GM23248 (cell line): ENCODE results near the gene MSRB2. TPM values are rescaled to one million over a fixed set of nuclear protein-coding genes. Genes with fewer than 3 reads are reported as not detected.

Experiments
- DNase-seq: peaks from one replicate; pipeline ENCODE4 v3.0.0-alpha.2; 2015
- H2AFZ ChIP-seq: fragments of 200-600 bp; sonication (generic); 2 replicates; pipeline ENCODE4 v1.6.1; 2016; ENCODE audit warnings: antibody characterized with exemption
- H3F3A ChIP-seq: fragments of 200-600 bp; sonication (generic); 2 replicates; pipeline ENCODE4 v1.6.1; 2016; ENCODE audit warnings: mild to moderate bottlenecking, antibody characterized with exemption, mixed run types; ENCODE audit not compliant: insufficient read depth
- H3K27ac ChIP-seq: fragments of 200-600 bp; sonication (generic); 2 replicates; pipeline ENCODE4 v1.5.1; 2016; ENCODE audit warnings: mild to moderate bottlenecking
- H3K27me3 ChIP-seq: fragments of 200-600 bp; sonication (generic); replicated peaks from 2 replicates; pipeline ENCODE4 v1.6.1; 2016; ENCODE audit warnings: mild to moderate bottlenecking; ENCODE audit not compliant: insufficient read depth
- H3K36me3 ChIP-seq: fragments of 200-600 bp; sonication (generic); 2 replicates; pipeline ENCODE4 v1.6.1; 2016; ENCODE audit warnings: low read depth, mild to moderate bottlenecking
- H3K4me1 ChIP-seq: fragments of 200-600 bp; sonication (generic); 2 replicates; pipeline ENCODE4 v1.6.1; 2016; ENCODE audit warnings: mild to moderate bottlenecking; ENCODE audit not compliant: insufficient read depth
- H3K4me2 ChIP-seq: fragments of 200-600 bp; sonication (generic); one replicate; pipeline ENCODE4 v1.6.1; 2016; ENCODE audit warnings: mild to moderate bottlenecking; ENCODE audit not compliant: unreplicated experiment
- H3K4me3 ChIP-seq: fragments of 200-600 bp; sonication (generic); 2 replicates; pipeline ENCODE4 v1.5.1; 2016; ENCODE audit warnings: mild to moderate bottlenecking
- H3K79me2 ChIP-seq: fragments of 200-600 bp; sonication (generic); 2 replicates; pipeline ENCODE4 v1.6.1; 2016; ENCODE audit warnings: mild to moderate bottlenecking; ENCODE audit not compliant: insufficient read depth
- H3K9ac ChIP-seq: fragments of 200-600 bp; sonication (generic); 2 replicates; pipeline ENCODE4 v1.6.1; 2016; ENCODE audit warnings: mild to moderate bottlenecking
- H3K9me2 ChIP-seq: fragments of 200-600 bp; sonication (generic); 2 replicates; pipeline ENCODE4 v1.6.1; 2016; ENCODE audit warnings: mixed run types, mild to moderate bottlenecking, moderate library complexity; ENCODE audit not compliant: insufficient read depth
- H3K9me3 ChIP-seq: fragments of 200-600 bp; sonication (generic); one replicate; pipeline ENCODE4 v1.6.1; 2017; ENCODE audit warnings: low read depth
- H4K20me1 ChIP-seq: fragments of 200-600 bp; sonication (generic); 2 replicates; pipeline ENCODE4 v1.6.0; 2016; ENCODE audit not compliant: insufficient read depth
- EZH2 ChIP-seq: fragments of 200-600 bp; sonication (generic); IDR thresholded peaks from 2 replicates; pipeline ENCODE4 v1.6.1; 2018; ENCODE audit warnings: antibody characterized with exemption, mild to moderate bottlenecking; ENCODE audit not compliant: insufficient read depth, poor library complexity, severe bottlenecking
- EZH2phosphoT487 ChIP-seq: fragments of 200-600 bp; sonication (generic); IDR thresholded peaks from 2 replicates; pipeline ENCODE4 v1.6.1; 2018; ENCODE audit warnings: antibody characterized with exemption, moderate library complexity, mild to moderate bottlenecking, low read depth; ENCODE audit not compliant: insufficient read depth
- WGBS, 2 experiments: methylation state at CpG; one replicate each; pipeline ENCODE4 v1.1.6; 2015 to 2017; ENCODE audit warnings: low lambda C conversion rate in 2 of 2, low coverage in 1 of 2; ENCODE audit errors: missing lambda C conversion rate in 2 of 2; 5-methylcytosine and 5-hydroxymethylcytosine counted together
- in situ Hi-C: fragments of 300-500 bp; cut with MboI; formaldehyde crosslinking; loops from 2 replicates; pipeline ENCODE4 v1.15.0; 2020
- polyA plus RNA-seq: library from polyadenylated mRNA; unstranded; fragments of >200 nt; fragmentation: Nextera tagmentation; extraction: Ambion mirVana; gene quantifications from 2 replicates; pipeline ENCODE4 v1.2.1, GENCODE V29; 2016
- small RNA-seq: library from RNA; depleted of rRNA; stranded (forward); fragments of <200 nt; gene quantifications from one replicate; pipeline ENCODE3, GENCODE V24; 2014; ENCODE audit warnings: low read depth, low replicate concordance
- total RNA-seq: library from RNA; depleted of rRNA; stranded (reverse); fragments of >200 nt; shearing (Covaris generic); gene quantifications from 2 replicates; pipeline ENCODE4 v1.2.3, GENCODE V29; 2014; rRNA removed

The MSRB2 gene
- total and polyA plus RNA-seq, 2 experiments from 2014 or later: 25.0 to 69.5 TPM

DNA sequence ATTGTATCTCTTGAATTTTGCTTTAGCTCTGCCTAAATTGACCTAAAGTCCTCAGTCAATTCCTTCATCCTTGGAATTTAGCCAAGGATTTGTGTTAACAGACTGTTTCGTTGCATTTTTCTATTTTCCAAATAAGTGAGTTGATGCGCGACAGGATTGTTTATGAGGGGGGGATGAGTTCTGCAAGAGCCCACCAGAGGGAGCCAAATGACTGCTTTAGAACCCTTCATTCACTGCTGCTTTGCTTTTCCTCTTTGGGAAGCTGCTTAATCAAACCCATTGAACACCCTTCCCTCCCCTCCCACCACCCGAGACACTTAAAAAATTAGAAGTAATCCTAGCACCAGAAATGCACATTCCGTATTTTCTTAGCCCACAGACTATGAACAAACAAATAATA, 63.0 kb downstream of the MSRB2 start:
- no peak for TF ChIP-seq EZH2phosphoT487
- TF ChIP-seq EZH2: no peak
- H2AFZ ChIP-seq: no peak overlapping the region
- peak overlapping the region; percentile 63 for H3K4me2 ChIP-seq
- H3K9ac ChIP-seq: no peak overlapping the region
- 0 to 2% methylated on average over 5 of the region's 5 CpGs for WGBS, 2 experiments
- no peaks in the 10 kb centered on the region for H4K20me1 ChIP-seq
- peaks cover 17% of the 10 kb centered on the region for H3K27me3 ChIP-seq
- peak; percentile 73 for DNase-seq
- no peak overlapping the region for H3K27ac ChIP-seq
- no peaks in the 10 kb centered on the region for H3K36me3 ChIP-seq
- in situ Hi-C loops: no loop called here
- H3F3A ChIP-seq: no peaks in the 10 kb centered on the region
- 0 out of 2 replicates have a peak, but pooled peaks cover 6% of the 10 kb centered on the region for H3K4me1 ChIP-seq
- H3K9me2 ChIP-seq: no peaks in the 10 kb centered on the region
- H3K4me3 ChIP-seq: no peak overlapping the region
- no peaks in the 10 kb centered on the region for H3K9me3 ChIP-seq
- no peaks in the 10 kb centered on the region for H3K79me2 ChIP-seq

DNA sequence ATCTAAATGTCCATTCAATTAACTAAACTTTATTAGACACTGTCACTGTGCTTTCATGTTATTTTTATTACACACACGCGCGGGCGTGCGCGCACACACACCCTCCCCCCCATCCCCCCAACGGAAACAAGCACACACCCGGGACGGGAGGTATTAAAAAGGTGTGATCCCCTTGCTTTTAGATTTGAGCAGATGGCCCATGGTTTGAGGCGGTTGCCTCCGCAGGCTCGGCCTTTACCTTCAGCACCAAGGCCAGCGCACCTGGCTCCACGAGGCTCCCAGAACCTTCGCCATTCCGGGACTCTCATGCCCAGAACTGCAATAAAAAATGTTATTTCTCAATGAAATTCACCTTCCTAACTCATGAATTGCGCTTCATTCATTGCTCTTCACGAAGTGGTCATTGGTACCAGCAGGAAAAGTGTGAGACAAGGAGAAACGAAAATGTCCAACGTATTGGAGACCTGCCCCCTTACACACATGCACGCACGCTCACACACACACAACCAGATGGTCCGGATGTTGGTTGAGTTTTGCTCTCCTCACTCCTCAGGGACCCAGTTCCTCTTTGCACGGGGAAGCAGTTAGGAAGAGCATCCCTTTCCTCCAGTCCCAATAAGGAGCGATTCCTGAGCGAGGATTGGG, 76.0 kb downstream of the MSRB2 start:
- Histone ChIP-seq H3K9me3 (no peaks in the 10 kb centered on the region), H3K36me3 (no peaks in the 10 kb centered on the region), H3K9ac (no peak overlapping the region), H3K79me2 (no peaks in the 10 kb centered on the region), H3K9me2 (no peaks in the 10 kb centered on the region), H2AFZ (no peak overlapping the region), H3K4me2 (no peak overlapping the region), H4K20me1 (no peaks in the 10 kb centered on the region), H3K4me1 (no peaks in the 10 kb centered on the region), H3F3A (no peaks in the 10 kb centered on the region), H3K27ac (no peak overlapping the region), H3K4me3 (no peak overlapping the region), H3K27me3 (peaks cover 40% of the 10 kb centered on the region)
- TF ChIP-seq EZH2phosphoT487 (no peak), EZH2 (no peak)
- 20 to 22% methylated on average over 26 of the region's 26 CpGs for WGBS, 2 experiments
- in situ Hi-C loops: no loop called here
- DNase-seq: peak; percentile 68

Small RNA genes lying within 50 kb of the gene (small RNA-seq; reads per million reads assigned to genes)
- not detected for gene RF00561

Other genes starting within 250 kb of the MSRB2 start
- not detected in 2 replicates for gene ARMC3, start 167.5 kb upstream of the MSRB2 start, total RNA-seq
- gene ARMC3, start 167.5 kb upstream of the MSRB2 start, polyA plus RNA-seq: not detected in 2 replicates
- not detected in 2 replicates for gene PTF1A, start 96.7 kb downstream of the MSRB2 start, total RNA-seq
- gene PTF1A, start 96.7 kb downstream of the MSRB2 start, polyA plus RNA-seq: not detected in 2 replicates
- under 0.01 and 0.25 TPM in 2 replicates for gene C10orf67, start 249.2 kb downstream of the MSRB2 start, total RNA-seq
- gene C10orf67, start 249.2 kb downstream of the MSRB2 start, polyA plus RNA-seq: 0.76 and 1.1 TPM in 2 replicates